Activated naive CD4-positive, alpha-beta T cell treated with anti-CD3 and anti-CD28 coated beads, Interleukin-2, amount 50 U/mL, for 16 hours (primary cell): ENCODE results near the gene SLC25A25.
A peak's percentile ranks its signal among the peaks of the same experiment; 100 is the strongest.

Source experiments
- DNase-seq: peaks from one replicate; pipeline ENCODE4 v3.0.0-alpha.2; 2020

SLC25A25 gene

DNA sequence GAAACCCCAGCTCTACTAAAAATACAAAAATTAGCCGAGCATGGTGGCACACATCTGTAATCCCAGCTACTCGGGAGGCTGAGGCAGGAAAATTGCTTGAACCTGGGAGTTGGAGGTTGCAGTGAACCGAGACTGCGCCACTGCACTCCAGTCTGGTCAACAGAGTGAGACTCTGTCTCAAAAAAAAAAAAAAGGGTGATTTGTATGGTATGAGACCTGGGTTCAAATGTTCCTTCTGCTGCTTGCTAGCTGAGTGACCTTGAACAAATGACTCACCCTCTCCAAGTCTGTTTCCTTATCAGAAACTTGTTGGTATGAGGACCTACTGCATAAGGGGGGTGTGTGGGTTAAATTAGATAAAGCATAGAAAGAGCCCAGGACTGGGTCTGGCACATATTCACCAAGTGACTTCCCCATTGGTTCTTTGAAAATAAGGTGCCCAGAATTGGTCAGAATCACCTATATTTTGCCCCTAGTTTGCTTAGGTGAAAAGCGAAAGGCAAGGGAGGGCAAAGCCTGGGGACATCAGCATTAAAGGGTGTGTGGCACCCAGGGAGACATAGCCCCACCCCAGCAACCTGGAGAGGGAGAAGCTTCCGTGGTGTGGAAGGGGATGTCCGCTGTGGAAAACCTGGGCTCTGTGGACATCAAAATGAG lies 9.9 kb downstream of the SLC25A25 start:
- DNase-seq = no peak

DNA sequence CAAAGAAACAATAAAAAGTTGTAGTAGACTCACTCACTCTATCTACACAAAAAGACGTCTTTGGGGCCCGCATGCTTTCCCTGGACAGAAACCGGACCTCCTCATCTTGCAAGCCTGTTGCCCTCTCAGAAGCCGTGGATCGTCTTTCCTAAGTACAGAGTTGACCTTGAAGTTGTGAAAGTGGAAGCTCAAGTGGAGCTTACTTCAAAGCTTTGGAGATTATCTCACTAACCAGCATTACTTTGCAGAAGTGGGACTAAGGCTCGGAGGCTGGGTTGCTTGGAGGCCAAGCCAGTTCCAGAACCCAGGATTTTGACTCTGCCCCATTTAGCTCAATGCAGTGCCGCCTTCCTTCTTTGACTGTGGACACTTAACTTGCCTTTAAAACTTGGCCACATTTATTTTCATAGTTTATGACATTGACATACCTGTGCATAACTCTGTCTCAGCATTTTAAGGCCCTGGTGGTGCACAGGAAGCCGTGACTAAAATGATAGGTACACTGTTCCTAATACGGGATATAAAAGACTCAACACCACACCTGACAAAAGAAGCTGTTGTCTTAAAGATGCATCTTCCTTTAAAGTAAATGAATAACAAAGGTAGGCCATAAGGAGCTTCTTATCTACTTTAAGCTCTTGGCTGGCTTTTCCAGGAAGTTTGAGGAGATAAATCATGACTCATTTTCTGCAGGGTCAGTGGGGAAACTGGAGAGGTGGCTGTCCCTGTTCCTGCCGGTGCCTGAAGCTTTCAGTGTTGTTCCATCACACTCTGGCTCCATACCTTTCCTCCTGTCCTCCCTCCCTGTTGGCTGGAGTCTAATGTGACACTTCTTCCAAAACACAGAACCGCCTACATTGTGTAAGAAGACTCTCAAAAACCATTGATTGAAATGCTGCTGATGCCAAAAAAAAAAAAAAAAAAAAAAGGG lies 10.7 kb downstream of the SLC25A25 start:
- DNase-seq = no peak

GRCh38 chr9:128080206-128080605 lies 12.2 kb downstream of the SLC25A25 start:
- no peak for DNase-seq

GRCh38 chr9:128081056-128081455 lies 13.0 kb downstream of the SLC25A25 start:
- no peak for DNase-seq

- no peak for DNase-seq
Measured at GRCh38 chr9:128082151-128082550, 14.1 kb downstream of the SLC25A25 start.

GRCh38 chr9:128084746-128085145 lies 16.7 kb downstream of the SLC25A25 start:
- no peak for DNase-seq

GRCh38 chr9:128085943-128086342 lies 17.9 kb downstream of the SLC25A25 start:
- DNase-seq = no peak

- no peak for DNase-seq
Measured at GRCh38 chr9:128087262-128087661, 19.2 kb downstream of the SLC25A25 start.

DNA sequence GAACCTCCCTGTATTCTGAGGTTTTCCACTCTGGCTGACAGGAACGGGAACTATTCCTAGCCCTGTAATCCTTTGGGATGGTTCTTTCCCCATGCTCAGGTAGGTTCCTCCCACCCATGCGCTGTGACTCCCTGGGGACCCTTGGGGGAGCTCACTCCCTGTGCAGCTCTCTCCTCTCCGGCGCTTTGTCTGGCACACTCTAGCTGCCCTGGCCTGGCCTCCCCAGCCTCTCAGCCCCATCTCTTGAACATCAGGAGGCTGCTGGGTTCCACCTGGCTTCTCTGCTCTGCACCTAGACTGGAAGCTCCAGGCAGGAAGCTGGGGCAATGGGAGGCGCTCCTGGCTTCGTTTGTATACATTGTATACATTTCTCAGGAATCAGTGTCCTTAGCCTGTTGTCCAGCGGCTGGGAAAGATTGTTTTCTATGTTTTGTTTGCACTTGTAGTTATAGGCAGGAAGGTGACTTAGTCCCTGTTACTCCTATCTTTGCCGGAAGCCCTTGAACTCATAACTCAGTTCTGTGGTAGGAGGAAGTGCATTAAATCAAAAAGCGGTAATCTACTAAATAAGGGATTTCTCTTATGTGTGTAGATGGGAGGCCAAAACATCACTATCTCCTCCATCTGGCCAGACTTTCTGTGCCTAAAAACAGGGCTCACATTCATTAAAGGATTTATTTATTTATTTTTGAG lies 20.4 kb downstream of the SLC25A25 start:
- no peak for DNase-seq

- no peak for DNase-seq
Measured at GRCh38 chr9:128089299-128089698, 21.3 kb downstream of the SLC25A25 start.

- no peak for DNase-seq
Measured at GRCh38 chr9:128091144-128091543, 23.1 kb downstream of the SLC25A25 start.

DNA sequence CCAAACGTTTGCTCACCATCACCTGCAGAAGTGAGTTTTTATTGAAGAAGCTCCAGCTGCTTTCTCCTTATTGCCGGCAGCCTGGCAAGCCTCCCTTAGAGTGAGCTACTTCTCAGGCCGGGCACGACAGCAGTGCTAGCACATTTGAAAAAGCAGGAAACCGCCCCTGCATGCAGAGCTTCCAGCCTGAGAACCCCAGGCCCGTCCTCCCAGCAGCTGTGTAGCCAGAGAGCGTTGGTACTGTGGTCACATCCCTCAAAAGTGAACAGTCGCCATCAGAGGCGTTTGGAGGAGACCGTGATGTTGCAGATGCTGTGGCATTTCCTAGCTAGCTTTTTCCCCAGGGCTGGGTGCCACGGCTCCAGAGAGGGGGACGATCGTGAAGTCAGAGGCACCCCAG lies 23.5 kb downstream of the SLC25A25 start:
- DNase-seq = no peak

GRCh38 chr9:128092199-128092977 lies 24.4 kb downstream of the SLC25A25 start:
- DNase-seq = no peak

- DNase-seq = no peak
Measured at GRCh38 chr9:128093011-128093410, 25.0 kb downstream of the SLC25A25 start.

- DNase-seq = peak; percentile 81
Measured at GRCh38 chr9:128094166-128094949, 26.3 kb downstream of the SLC25A25 start.

- DNase-seq = no peak
Measured at GRCh38 chr9:128094950-128095544, 27.0 kb downstream of the SLC25A25 start.

DNA sequence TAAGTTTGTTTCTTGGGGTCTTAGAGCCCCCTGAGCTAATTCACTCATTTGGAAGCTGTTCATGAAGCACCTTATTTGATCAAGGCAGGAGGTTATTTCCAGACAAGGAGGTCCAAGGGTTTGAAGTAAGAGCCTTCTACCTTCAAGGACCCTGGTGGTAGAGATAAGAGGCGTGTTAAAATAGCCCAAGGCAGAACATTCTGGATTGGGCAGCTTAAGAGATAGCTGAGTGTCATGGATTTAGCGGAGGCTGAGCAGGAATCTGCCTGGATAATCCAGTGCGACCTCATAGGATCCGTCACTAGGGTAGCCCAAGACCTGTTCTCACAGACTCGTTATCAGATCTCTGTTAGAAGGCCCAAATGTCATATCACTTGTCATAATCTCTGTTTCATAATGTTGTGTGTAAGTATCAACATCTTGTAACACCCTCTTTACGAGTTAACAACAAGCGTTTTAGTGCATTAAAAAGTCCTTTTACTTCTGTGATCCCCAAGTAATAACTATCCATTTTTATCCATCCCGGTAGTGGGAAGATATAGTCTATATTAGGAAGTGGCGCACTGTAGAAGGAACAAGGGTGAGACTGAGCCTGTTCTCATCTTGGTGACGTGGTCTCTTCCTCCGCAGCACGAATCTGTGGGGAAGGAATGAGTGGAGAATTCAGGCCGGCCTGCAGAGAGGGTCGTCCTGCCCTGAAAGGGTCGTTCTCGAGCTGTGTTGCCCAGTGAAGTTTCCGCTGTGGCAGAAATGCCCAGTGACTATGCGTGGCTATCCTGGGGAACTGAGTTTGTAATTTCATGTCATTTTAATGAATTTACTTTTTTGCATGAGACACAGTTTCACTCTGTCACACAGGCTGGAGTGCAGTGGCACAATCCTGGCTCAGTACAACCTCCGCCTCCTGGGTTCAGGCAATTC lies 28.8 kb downstream of the SLC25A25 start:
- DNase-seq = no peak

GRCh38 chr9:128097543-128098296 lies 29.7 kb downstream of the SLC25A25 start:
- DNase-seq = no peak
